ENCODE measurements around the gene NELL1.

Gene NELL1

DNA sequence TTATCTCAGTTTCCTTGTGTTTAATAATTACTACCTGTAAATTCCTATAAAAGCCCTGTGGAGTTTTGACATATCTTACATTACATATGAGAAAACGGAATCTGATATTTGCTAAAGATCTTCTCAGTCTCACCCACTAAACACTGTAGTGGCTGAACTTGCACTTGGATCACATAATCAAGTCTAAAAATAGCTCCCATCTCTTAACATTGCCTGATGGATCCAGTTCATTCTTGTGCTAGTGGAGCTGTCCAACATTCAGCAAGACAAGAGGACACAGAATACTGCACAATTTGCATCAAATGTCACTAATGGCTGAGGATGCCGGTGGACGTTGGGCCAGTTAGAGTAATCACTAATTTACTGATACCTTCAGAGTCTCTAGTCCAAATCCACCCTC, 953.6 kb downstream of the NELL1 start:
- no peak for DNase-seq (ENCODE audit: low read depth, low spot score)
- H3K4me3 ChIP-seq (ENCODE audit: low read length), result no peak overlapping the region

Data from Jurkat, Clone E6-1 (cell line).